IPS DF 6.9 (cell line): ENCODE results near the gene CTCF.

ENCODE experiments used
- DNase-seq: peaks from one replicate; pipeline ENCODE4 v3.0.0-alpha.2; 2013; ENCODE audit warnings: low read depth, low spot score
- H3K27ac ChIP-seq: one replicate; pipeline ENCODE4 v1.5.1; 2013; ENCODE audit warnings: low read length, control low read depth
- H3K27me3 ChIP-seq: 2 replicates; pipeline ENCODE4 v1.6.1; 2013; ENCODE audit warnings: mild to moderate bottlenecking, low read length; ENCODE audit not compliant: control insufficient read depth, insufficient read depth
- H3K36me3 ChIP-seq: 2 replicates; pipeline ENCODE4 v1.6.1; 2013; ENCODE audit warnings: low read length; ENCODE audit not compliant: control insufficient read depth, insufficient read depth
- H3K4me1 ChIP-seq: 2 replicates; pipeline ENCODE4 v1.6.1; 2013; ENCODE audit warnings: low read length; ENCODE audit not compliant: control insufficient read depth, insufficient read depth
- H3K4me3 ChIP-seq: 2 replicates; pipeline ENCODE4 v1.5.1; 2013; ENCODE audit warnings: mild to moderate bottlenecking, low read length
- H3K9me3 ChIP-seq: 2 replicates; pipeline ENCODE4 v1.6.1; 2013; ENCODE audit warnings: low read length, inconsistent platforms; ENCODE audit not compliant: control insufficient read depth, insufficient read depth
- WGBS: extraction: QIAGEN DNeasy Blood & Tissue Kit; methylation state at CpG from one replicate; pipeline ENCODE4 v1.1.7; 2013; ENCODE audit warnings: mixed read lengths, missing lambda C conversion rate; ENCODE audit not compliant: insufficient read length, insufficient coverage; 5-methylcytosine and 5-hydroxymethylcytosine counted together

The CTCF gene

DNA sequence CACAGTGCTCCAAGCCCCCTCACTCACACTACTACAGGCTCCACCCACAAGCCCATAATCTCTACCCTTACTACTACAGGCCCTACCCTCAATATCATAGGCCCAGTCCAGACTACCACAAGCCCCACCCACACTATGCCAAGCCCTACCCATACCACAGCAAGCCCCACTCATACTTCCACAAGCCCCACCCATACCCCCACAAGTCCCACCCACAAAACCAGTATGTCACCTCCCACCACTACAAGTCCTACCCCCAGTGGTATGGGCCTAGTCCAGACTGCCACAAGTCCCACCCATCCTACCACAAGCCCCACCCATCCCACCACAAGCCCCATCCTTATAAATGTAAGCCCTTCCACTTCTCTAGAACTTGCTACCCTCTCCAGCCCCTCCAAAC, 19.9 kb upstream of the CTCF start:
- 0 out of 2 replicates have a peak, but pooled peaks cover 1% of the 10 kb centered on the region for H3K4me1 ChIP-seq
- H3K9me3 ChIP-seq = no peaks in the 10 kb centered on the region
- no peak for DNase-seq
- no peaks in the 10 kb centered on the region for H3K36me3 ChIP-seq
- no peak overlapping the region for H3K4me3 ChIP-seq
- H3K27ac ChIP-seq = no peak overlapping the region
- H3K27me3 ChIP-seq = peaks cover 12% of the 10 kb centered on the region

DNA sequence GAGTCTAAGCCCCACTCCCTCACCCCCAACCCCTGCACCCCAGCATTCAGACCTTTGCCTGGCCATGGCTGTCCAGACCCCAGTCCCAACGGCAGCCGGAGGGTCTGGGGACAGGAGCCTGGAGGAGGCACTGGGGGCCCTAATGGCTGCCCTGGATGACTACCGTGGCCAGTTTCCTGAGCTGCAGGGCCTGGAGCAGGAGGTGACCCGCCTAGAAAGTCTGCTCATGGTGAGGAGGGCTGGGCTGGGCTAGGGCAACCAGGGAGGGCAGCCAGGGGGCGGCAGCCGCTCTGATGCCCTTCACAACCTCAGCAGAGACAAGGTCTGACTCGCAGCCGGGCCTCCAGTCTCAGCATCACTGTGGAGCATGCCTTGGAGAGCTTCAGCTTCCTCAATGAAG, 19.3 kb upstream of the CTCF start:
- H3K27me3 ChIP-seq = peaks cover 11% of the 10 kb centered on the region
- DNase-seq = no peak
- H3K4me3 ChIP-seq = no peak overlapping the region
- WGBS = no CpG with 5 or more reads among the region's 8 CpGs
- H3K4me1 ChIP-seq = 0 out of 2 replicates have a peak, but pooled peaks cover 1% of the 10 kb centered on the region
- no peaks in the 10 kb centered on the region for H3K9me3 ChIP-seq
- no peak overlapping the region for H3K27ac ChIP-seq
- H3K36me3 ChIP-seq = no peaks in the 10 kb centered on the region

DNA sequence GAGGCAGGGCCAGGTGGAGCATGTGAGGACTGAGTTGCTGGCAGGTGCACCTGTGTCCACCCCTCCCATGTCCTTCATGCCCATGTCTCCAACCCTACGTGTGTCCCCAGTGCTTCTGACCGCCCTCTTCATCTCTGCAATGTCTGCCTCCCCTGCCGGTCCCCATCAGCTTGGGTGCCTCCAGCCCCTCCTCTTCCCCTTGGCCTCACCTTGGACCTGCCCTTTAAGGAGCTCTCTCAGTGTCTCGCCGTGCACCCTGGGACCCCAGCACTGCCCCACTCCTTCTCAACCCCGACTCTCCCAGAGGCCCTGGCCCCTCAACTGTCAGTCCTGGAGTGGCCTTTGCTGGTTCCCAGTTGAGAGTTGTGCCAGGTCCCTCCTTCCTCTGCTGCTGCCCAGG, 18.7 kb upstream of the CTCF start:
- H3K36me3 ChIP-seq = no peaks in the 10 kb centered on the region
- 0 out of 2 replicates have a peak, but pooled peaks cover 1% of the 10 kb centered on the region for H3K4me1 ChIP-seq
- H3K27ac ChIP-seq = no peak overlapping the region
- no peak for DNase-seq
- WGBS = no CpG with 5 or more reads among the region's 6 CpGs
- no peak overlapping the region for H3K4me3 ChIP-seq
- no peaks in the 10 kb centered on the region for H3K9me3 ChIP-seq
- peaks cover 6% of the 10 kb centered on the region for H3K27me3 ChIP-seq

DNA sequence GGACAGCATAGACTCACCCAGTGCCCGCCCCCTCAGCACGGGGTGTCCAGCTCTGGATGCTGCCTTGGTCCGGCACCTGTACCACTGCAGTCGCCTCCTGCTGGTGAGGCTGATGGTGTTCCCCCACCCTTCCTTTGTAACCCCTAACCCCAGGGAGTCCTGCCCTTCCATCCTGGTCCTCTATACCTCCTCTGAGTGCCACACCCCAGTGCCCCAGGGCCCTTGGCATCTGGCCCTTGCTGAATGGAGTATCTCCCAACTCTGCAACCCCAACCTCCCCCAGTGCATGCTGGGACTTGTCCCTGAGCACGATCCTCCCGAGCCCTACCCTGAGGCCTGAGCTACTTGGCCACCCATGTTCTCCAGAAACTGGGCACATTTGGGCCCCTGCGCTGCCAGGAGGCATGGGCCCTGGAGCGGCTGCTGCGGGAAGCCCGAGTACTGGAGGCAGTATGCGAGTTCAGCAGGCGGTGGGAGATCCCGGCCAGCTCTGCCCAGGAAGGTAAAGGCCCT, 17.9 kb upstream of the CTCF start:
- H3K4me3 ChIP-seq = no peak overlapping the region
- no peaks in the 10 kb centered on the region for H3K4me1 ChIP-seq
- no CpG with 5 or more reads among the region's 13 CpGs for WGBS
- H3K27me3 ChIP-seq = no peaks in the 10 kb centered on the region; the same call in 1 of the 2 replicates
- H3K36me3 ChIP-seq = no peaks in the 10 kb centered on the region
- DNase-seq = no peak
- H3K27ac ChIP-seq = no peak overlapping the region
- H3K9me3 ChIP-seq = no peaks in the 10 kb centered on the region

DNA sequence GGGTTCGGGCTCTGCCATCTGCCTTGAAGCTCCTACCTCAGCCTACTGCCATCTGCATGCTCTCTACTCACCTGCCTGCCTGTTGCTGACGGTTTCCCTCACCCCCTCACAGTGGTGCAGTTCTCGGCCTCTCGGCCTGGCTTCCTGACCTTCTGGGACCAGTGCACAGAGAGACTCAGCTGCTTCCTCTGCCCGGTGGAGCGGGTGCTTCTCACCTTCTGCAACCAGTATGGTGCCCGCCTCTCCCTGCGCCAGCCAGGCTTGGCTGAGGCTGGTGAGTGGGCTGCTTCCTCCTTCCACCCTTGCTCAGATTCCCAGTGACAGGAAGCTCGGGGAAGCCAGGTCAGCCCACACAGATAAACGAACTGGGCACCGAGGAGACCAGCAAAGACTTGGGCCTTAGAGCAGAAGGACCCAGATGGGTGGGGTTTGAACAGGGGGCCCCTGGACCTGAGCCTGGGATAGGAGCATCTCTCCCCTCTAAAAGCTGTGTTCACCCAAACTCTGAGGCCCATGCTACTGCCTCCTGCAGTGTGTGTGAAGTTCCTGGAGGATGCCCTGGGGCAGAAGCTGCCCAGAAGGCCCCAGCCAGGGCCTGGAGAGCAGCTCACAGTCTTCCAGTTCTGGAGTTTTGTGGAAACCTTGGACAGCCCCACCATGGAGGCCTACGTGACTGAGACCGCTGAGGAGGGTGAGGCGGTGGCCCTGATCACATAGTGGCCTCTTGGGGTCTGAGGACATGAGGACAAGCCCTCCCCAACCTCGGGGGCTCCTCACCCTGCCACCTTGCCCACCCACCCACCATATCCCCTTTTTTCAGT, 17.3 kb upstream of the CTCF start:
- no peaks in the 10 kb centered on the region for H3K4me1 ChIP-seq
- DNase-seq = no peak
- no peak overlapping the region for H3K4me3 ChIP-seq
- no peaks in the 10 kb centered on the region for H3K36me3 ChIP-seq
- no peak overlapping the region for H3K27ac ChIP-seq
- H3K27me3 ChIP-seq = no peaks in the 10 kb centered on the region
- WGBS = no CpG with 5 or more reads among the region's 15 CpGs
- no peaks in the 10 kb centered on the region for H3K9me3 ChIP-seq

DNA sequence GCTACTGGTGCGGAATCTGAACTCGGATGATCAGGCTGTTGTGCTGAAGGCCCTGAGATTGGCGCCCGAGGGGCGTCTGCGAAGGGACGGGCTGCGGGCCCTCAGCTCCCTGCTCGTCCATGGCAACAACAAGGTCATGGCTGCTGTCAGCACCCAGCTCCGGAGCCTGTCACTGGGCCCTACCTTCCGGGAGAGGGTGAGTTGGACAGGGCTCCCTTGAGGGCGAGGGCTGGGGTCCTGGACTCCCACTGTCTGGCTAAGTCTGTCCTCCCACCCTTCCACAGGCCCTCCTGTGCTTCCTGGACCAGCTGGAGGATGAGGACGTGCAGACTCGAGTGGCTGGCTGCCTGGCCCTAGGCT, 16.7 kb upstream of the CTCF start:
- Histone ChIP-seq H3K27me3 (no peaks in the 10 kb centered on the region), H3K27ac (no peak overlapping the region), H3K36me3 (no peaks in the 10 kb centered on the region), H3K4me1 (no peaks in the 10 kb centered on the region), H3K4me3 (no peak overlapping the region), H3K9me3 (no peaks in the 10 kb centered on the region)
- DNase-seq = no peak
- WGBS = no CpG with 5 or more reads among the region's 14 CpGs

DNA sequence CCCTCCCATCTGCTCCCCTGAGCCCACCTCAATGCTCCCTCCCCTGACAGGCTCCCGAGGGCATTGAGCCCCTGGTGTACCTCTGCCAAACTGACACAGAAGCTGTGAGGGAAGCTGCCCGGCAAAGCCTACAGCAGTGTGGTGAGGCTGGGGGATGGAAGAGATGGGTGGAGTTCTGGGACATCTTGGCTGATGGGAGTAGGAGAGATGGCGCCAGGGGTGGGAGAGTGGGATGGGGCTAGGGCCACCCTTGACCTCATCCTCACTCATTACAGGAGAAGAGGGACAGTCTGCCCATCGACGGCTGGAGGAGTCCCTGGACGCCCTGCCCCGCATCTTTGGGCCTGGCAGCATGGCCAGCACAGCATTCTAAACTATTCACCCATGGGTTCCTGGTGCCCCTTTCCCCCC, 16.2 kb upstream of the CTCF start:
- DNase-seq = no peak
- Histone ChIP-seq H3K4me1 (no peaks in the 10 kb centered on the region), H3K9me3 (no peaks in the 10 kb centered on the region), H3K4me3 (no peak overlapping the region), H3K27me3 (no peaks in the 10 kb centered on the region), H3K36me3 (no peaks in the 10 kb centered on the region), H3K27ac (no peak overlapping the region)
- WGBS = no CpG with 5 or more reads among the region's 7 CpGs

DNA sequence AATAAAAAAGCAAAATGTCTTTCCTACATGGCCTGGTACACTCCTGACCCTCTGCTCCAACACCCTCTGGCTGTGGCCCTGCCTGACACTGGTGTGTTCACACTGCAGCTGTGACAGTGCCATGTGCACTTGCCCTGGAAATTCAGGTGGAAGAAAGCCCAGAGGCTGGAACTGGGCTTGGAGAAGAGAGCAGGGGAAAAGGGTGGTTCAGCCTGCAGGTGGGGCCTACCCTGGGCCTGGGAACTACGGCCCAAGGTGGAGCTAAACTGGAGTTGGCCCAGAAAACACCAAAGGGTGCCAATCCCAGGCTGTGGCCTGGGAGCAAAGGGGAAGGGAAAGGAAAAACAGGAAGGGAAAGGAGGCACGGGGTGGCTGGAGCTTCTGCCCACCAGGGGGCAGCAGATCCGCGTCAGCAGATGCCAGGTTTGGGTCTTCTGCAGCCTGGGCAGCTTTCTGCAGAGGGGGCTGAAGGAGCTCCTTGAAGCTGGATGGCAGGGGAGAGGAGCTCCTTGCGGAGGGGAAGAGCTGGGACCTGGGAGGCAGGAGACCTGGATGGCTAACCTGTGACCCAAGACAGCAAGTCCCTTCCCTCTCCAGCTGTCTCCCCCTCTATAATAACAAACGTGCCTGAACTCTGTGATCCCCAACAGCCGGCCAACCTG, 15.4 kb upstream of the CTCF start:
- Histone ChIP-seq H3K9me3 (no peaks in the 10 kb centered on the region), H3K4me3 (no peak overlapping the region), H3K27me3 (no peaks in the 10 kb centered on the region), H3K27ac (no peak overlapping the region), H3K4me1 (no peaks in the 10 kb centered on the region), H3K36me3 (no peaks in the 10 kb centered on the region)
- no CpG with 5 or more reads among the region's 7 CpGs for WGBS
- DNase-seq = peak; percentile 84

DNA sequence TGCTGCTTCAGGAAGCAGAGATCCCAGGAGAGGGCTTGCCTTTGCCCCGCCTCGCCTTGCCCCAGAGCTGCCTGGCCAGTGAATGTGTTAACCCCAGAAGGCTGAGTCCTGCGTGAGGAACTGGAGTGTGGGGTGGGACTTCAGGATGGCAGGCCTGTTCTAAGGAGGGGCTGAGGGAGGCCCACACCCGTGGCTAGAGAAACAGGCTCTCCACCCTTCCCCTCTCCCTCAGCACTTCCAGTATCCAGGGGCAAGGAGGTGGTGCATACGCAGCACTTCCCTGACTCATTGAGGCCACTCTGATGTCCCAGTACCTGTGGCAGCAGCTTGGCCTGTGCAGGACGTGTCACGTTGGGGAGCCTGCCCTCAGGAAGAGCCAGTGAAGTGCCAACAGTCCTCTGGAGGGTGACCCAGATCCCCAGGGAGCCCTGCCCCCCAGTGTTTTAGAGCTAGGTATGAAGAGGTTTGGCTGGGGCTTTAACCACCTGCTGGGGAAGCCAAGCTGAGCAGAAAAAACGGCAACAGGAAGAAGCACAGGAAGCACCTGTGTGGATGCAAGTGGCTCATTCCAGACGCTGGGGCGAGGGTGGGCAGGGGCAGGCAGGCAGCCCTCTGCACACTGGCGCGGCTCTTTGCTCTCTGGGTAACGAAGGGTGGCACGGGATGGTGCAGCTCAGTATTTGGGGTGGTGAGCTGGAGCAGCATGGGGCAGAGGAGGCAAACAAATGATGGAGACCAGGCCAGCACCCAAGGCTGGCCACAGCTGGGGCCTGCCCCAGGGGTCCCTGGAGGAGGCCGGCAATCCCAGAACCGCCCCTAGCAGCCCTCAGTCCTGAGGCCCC, 14.7 kb upstream of the CTCF start:
- no peak for DNase-seq
- WGBS = no CpG with 5 or more reads among the region's 16 CpGs
- Histone ChIP-seq H3K9me3 (no peaks in the 10 kb centered on the region), H3K4me3 (no peak overlapping the region), H3K27me3 (no peaks in the 10 kb centered on the region), H3K36me3 (no peaks in the 10 kb centered on the region), H3K27ac (no peak overlapping the region), H3K4me1 (no peaks in the 10 kb centered on the region)
